Breast epithelium (tissue), 3 donors: ENCODE measurements around the gene FAM229A.

Experiments used
- POLR2A ChIP-seq: fragments of 450-650 bp; IDR thresholded peaks from one replicate; pipeline ENCODE4 v1.6.1; 2016; ENCODE audit warnings: antibody characterized with exemption, mild to moderate bottlenecking, moderate library complexity
- POLR2AphosphoS5 ChIP-seq, 3 donors: sonication (generic); formaldehyde crosslinking; IDR thresholded peaks; one replicate each; pipeline ENCODE4 v1.6.1; 2017; ENCODE audit warnings: antibody characterized with exemption in 3 of 3
- TF ChIP-seq, protein P1 (sequence below), 3 donors: fragments of 450-650 bp; IDR thresholded peaks; one replicate each; pipeline ENCODE4 v1.5.1; 2016 to 2017; ENCODE audit warnings: antibody characterized with exemption in 3 of 3, mild to moderate bottlenecking in 3 of 3, moderate library complexity in 3 of 3

DNA sequence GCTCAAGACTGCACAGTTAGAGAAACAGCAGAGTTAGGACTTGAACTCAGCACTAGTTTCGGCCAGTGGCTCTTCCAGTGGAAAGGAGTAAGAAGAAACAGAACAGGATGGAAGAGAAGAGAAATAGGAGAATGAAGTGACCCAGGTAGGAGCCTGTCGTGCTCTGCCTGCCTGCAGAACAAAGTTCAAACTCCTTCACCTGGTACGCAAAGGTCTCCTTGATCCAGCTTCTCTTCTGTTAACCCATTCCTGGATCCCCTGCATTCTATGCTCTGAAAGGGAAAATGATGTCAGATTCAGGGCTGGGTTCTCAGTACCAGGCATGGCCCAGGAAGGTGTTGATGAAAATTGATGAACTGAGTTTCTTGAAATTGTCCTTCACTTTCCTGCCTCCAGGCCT is 3.9 kb downstream of the FAM229A start:
- TF ChIP-seq, protein P1, sequence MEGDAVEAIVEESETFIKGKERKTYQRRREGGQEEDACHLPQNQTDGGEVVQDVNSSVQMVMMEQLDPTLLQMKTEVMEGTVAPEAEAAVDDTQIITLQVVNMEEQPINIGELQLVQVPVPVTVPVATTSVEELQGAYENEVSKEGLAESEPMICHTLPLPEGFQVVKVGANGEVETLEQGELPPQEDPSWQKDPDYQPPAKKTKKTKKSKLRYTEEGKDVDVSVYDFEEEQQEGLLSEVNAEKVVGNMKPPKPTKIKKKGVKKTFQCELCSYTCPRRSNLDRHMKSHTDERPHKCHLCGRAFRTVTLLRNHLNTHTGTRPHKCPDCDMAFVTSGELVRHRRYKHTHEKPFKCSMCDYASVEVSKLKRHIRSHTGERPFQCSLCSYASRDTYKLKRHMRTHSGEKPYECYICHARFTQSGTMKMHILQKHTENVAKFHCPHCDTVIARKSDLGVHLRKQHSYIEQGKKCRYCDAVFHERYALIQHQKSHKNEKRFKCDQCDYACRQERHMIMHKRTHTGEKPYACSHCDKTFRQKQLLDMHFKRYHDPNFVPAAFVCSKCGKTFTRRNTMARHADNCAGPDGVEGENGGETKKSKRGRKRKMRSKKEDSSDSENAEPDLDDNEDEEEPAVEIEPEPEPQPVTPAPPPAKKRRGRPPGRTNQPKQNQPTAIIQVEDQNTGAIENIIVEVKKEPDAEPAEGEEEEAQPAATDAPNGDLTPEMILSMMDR (IDR thresholded peaks at IDR 0.05) = no peak
- TF ChIP-seq POLR2AphosphoS5 (IDR thresholded peaks at IDR 0.05) (no peak), POLR2A (no peak)
